Memory B cell (primary cell): ENCODE measurements around the gene DNAJA4.

Source experiments
- ATAC-seq: fragments of 150-1000 bp; cut with Tn5 transposase; 2 replicates; pipeline ENCODE4 v1.10.0; 2021; ENCODE audit warnings: low read depth, mild to moderate bottlenecking, moderate library complexity
- DNase-seq, 2 donors: peaks; one replicate each; pipeline ENCODE4 v3.0.0; 2022; ENCODE audit warnings: low spot score in 2 of 2
- H3K27ac Mint-ChIP-seq: one replicate; pipeline ENCODE4 v1.8.0; 2022; ENCODE audit warnings: mild to moderate bottlenecking, moderate library complexity, mixed read lengths
- H3K27me3 Mint-ChIP-seq: one replicate; pipeline ENCODE4 v1.8.0; 2022; ENCODE audit warnings: mixed read lengths
- H3K36me3 Mint-ChIP-seq: one replicate; pipeline ENCODE4 v1.8.0; 2022; ENCODE audit warnings: mild to moderate bottlenecking, mixed read lengths
- H3K4me1 Mint-ChIP-seq: one replicate; pipeline ENCODE4 v1.8.0; 2022; ENCODE audit warnings: mixed read lengths
- H3K4me3 Mint-ChIP-seq: one replicate; pipeline ENCODE4 v1.8.0; 2022; ENCODE audit warnings: mild to moderate bottlenecking, moderate library complexity, mixed read lengths
- H3K9me3 Mint-ChIP-seq: one replicate; pipeline ENCODE4 v1.8.0; 2022; ENCODE audit warnings: mixed read lengths

The DNAJA4 gene

GRCh38 chr15:78256044-78256437 lies 8.3 kb upstream of the DNAJA4 start:
- H3K27me3 Mint-ChIP-seq, result peaks cover 4% of the 10 kb centered on the region
- H3K36me3 Mint-ChIP-seq, result no peaks in the 10 kb centered on the region
- DNase-seq (no peak), ATAC-seq (no peak)
- H3K27ac Mint-ChIP-seq, result no peak overlapping the region
- H3K4me3 Mint-ChIP-seq, result no peak overlapping the region
- H3K9me3 Mint-ChIP-seq, result no peaks in the 10 kb centered on the region
- no peaks in the 10 kb centered on the region for H3K4me1 Mint-ChIP-seq

- no peaks in the 10 kb centered on the region for H3K36me3 Mint-ChIP-seq
- DNase-seq (no peak), ATAC-seq (no peak)
- H3K9me3 Mint-ChIP-seq, result no peaks in the 10 kb centered on the region
- H3K4me1 Mint-ChIP-seq, result no peaks in the 10 kb centered on the region
- peaks cover 2% of the 10 kb centered on the region for H3K27me3 Mint-ChIP-seq
- no peak overlapping the region for H3K27ac Mint-ChIP-seq
- H3K4me3 Mint-ChIP-seq, result no peak overlapping the region
Observed at GRCh38 chr15:78257681-78258080, 6.7 kb upstream of the DNAJA4 start.

GRCh38 chr15:78259232-78259631 lies 5.1 kb upstream of the DNAJA4 start:
- peaks cover 2% of the 10 kb centered on the region for H3K27me3 Mint-ChIP-seq

GRCh38 chr15:78260489-78260888 lies 3.9 kb upstream of the DNAJA4 start:
- no peaks in the 10 kb centered on the region for H3K9me3 Mint-ChIP-seq
- H3K27me3 Mint-ChIP-seq, result peaks cover 1% of the 10 kb centered on the region
- H3K4me1 Mint-ChIP-seq, result peaks cover under 1% of the 10 kb centered on the region
- H3K4me3 Mint-ChIP-seq, result no peak overlapping the region
- no peak for ATAC-seq
- H3K27ac Mint-ChIP-seq, result no peak overlapping the region
- DNase-seq, result no peak
- no peaks in the 10 kb centered on the region for H3K36me3 Mint-ChIP-seq

More at GRCh38 chr15:78259232-78259631, 5.1 kb upstream of the DNAJA4 start:
- no peak overlapping the region for H3K27ac Mint-ChIP-seq
- ATAC-seq (no peak), DNase-seq (no peak)
- no peak overlapping the region for H3K4me3 Mint-ChIP-seq
- H3K4me1 Mint-ChIP-seq, result no peaks in the 10 kb centered on the region
- H3K9me3 Mint-ChIP-seq, result no peaks in the 10 kb centered on the region
- H3K36me3 Mint-ChIP-seq, result no peaks in the 10 kb centered on the region

- H3K36me3 Mint-ChIP-seq, result no peaks in the 10 kb centered on the region
- no peaks in the 10 kb centered on the region for H3K27me3 Mint-ChIP-seq
- H3K4me3 Mint-ChIP-seq, result no peak overlapping the region
- DNase-seq (no peak), ATAC-seq (no peak)
- peaks cover 5% of the 10 kb centered on the region for H3K4me1 Mint-ChIP-seq
- H3K9me3 Mint-ChIP-seq, result no peaks in the 10 kb centered on the region
- H3K27ac Mint-ChIP-seq, result no peak overlapping the region
Observed at GRCh38 chr15:78261062-78261461, 3.3 kb upstream of the DNAJA4 start.

DNA sequence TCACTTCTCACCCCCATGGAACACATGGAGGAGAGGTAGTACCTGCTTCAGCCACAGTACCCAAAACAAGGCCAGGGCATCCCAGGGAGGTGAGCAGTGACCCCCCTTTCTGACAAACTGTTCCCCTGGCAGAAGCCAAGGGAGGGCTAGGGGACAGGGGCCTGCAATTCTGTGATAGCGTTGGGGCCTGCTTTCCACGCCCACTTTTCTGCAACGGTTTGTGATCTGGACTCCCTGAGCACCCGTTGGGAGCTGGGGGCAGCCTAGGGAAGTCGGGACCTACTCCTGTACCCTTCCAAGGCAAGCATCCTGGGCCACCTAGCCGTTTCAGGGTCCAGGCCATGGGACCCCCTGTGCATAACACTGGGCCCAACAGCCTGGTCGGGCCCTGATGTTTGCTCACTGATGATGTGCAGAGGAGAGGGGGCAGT lies 996 bp upstream of the DNAJA4 start:
- Mint-ChIP-seq H3K36me3 (no peaks in the 10 kb centered on the region), H3K27ac (no peak overlapping the region), H3K4me3 (peak overlapping the region; percentile 49), H3K9me3 (no peaks in the 10 kb centered on the region), H3K4me1 (peaks cover 10% of the 10 kb centered on the region), H3K27me3 (no peaks in the 10 kb centered on the region)
- ATAC-seq, result no peak
- peak in 1 of 2 donors; percentile 15 for DNase-seq

GRCh38 chr15:78263907-78264303 lies 457 bp upstream of the DNAJA4 start:
- Mint-ChIP-seq H3K36me3 (no peaks in the 10 kb centered on the region), H3K27ac (no peak overlapping the region), H3K27me3 (no peaks in the 10 kb centered on the region), H3K4me1 (peaks cover 12% of the 10 kb centered on the region), H3K4me3 (peak overlapping the region; percentile 49), H3K9me3 (no peaks in the 10 kb centered on the region)
- ATAC-seq (no peak), DNase-seq (no peak)

GRCh38 chr15:78265137-78265460 lies 737 bp downstream of the DNAJA4 start:
- Mint-ChIP-seq H3K4me3 (peak overlapping the region; percentile 88), H3K4me1 (peaks cover 13% of the 10 kb centered on the region), H3K36me3 (no peaks in the 10 kb centered on the region), H3K9me3 (no peaks in the 10 kb centered on the region), H3K27ac (peak overlapping the region; percentile 83), H3K27me3 (no peaks in the 10 kb centered on the region)
- DNase-seq (no peak), ATAC-seq (no peak)

DNA sequence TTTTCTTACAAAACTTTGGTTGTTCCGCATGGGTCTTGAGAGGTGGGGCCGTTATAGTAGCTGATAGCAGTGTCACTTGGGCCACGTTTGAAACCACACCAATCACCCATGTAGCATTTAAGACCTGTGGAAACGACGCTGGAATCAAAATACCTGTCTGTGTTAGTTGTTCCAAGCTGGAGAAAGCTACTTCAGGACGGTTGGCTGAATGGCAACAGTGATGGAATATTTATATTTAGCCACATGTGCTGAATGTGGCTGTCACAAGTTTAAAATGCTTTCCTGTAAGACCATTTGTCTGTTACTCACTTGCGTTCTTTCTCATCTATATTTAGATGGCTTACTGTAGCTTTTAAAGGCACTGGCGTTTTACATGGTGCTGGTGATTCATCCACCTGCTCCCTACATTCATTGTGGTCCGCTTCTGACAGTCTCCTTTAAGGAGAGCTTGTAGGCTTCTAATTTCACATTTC lies 1.4 kb downstream of the DNAJA4 start:
- H3K27me3 Mint-ChIP-seq, result no peaks in the 10 kb centered on the region
- peak overlapping the region; percentile 88 for H3K4me3 Mint-ChIP-seq
- H3K27ac Mint-ChIP-seq, result peak overlapping the region; percentile 83
- peaks cover 3% of the 10 kb centered on the region for H3K36me3 Mint-ChIP-seq
- DNase-seq (no peak), ATAC-seq (no peak)
- peaks cover 14% of the 10 kb centered on the region for H3K4me1 Mint-ChIP-seq
- H3K9me3 Mint-ChIP-seq, result no peaks in the 10 kb centered on the region

- DNase-seq (no peak), ATAC-seq (no peak)
- no peak overlapping the region for H3K27ac Mint-ChIP-seq
- H3K9me3 Mint-ChIP-seq, result no peaks in the 10 kb centered on the region
- H3K27me3 Mint-ChIP-seq, result no peaks in the 10 kb centered on the region
- H3K36me3 Mint-ChIP-seq, result peaks cover 3% of the 10 kb centered on the region
- no peak overlapping the region for H3K4me3 Mint-ChIP-seq
- peaks cover 14% of the 10 kb centered on the region for H3K4me1 Mint-ChIP-seq
Observed at GRCh38 chr15:78266229-78266628, 1.9 kb downstream of the DNAJA4 start.

DNA sequence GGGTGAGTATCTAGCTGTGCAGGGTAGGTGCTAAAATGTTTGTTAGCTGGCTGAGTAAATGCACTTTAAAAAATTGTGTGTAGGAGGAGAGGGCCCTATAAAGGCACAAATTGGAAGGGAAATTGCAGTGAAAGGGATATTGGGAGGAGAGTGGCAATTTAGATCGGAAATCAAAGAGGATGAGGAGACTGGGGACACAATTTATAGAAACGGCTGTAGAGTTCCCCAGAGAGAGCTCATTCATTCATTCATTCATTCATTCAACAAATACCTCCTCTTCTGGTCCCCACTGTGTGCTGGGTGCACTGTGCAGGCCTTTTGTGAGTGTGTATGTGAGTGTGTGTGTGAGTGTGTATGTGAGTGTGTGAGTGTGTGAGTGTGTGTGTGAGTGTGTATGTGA lies 2.4 kb downstream of the DNAJA4 start:
- ATAC-seq, result no peak
- no peak for DNase-seq
- no peaks in the 10 kb centered on the region for H3K27me3 Mint-ChIP-seq
- peaks cover 3% of the 10 kb centered on the region for H3K36me3 Mint-ChIP-seq
- no peaks in the 10 kb centered on the region for H3K9me3 Mint-ChIP-seq
- no peak overlapping the region for H3K4me3 Mint-ChIP-seq
- no peak overlapping the region for H3K27ac Mint-ChIP-seq
- peaks cover 14% of the 10 kb centered on the region for H3K4me1 Mint-ChIP-seq

DNA sequence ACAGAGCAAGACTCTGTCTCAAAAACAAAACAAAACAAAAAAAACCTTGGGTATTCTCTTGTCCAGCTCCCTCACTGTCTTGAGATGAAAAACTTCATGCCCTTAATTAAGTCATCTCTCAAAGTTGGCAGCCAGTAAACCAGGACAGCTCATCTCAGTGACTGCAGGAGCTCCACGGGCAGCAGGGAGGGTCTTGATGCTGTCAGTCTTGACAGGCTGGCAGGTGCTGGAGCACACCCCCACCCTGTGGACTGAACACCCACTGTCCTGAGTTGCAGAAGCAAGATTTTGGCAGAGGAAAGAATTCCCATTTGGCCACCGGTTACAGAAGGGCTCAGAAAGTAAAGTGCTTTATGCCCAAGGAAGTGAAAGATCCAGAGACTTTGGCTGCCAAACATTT lies 8.0 kb downstream of the DNAJA4 start:
- peaks cover 4% of the 10 kb centered on the region for H3K4me1 Mint-ChIP-seq
- DNase-seq, result no peak
- H3K27me3 Mint-ChIP-seq, result no peaks in the 10 kb centered on the region
- no peaks in the 10 kb centered on the region for H3K9me3 Mint-ChIP-seq
- no peak overlapping the region for H3K4me3 Mint-ChIP-seq
- no peak overlapping the region for H3K27ac Mint-ChIP-seq
- H3K36me3 Mint-ChIP-seq, result peaks cover 7% of the 10 kb centered on the region
- no peak for ATAC-seq

GRCh38 chr15:78272776-78273175 lies 8.4 kb downstream of the DNAJA4 start:
- peaks cover 7% of the 10 kb centered on the region for H3K36me3 Mint-ChIP-seq
- peaks cover 4% of the 10 kb centered on the region for H3K4me1 Mint-ChIP-seq
- no peaks in the 10 kb centered on the region for H3K27me3 Mint-ChIP-seq
- H3K27ac Mint-ChIP-seq, result no peak overlapping the region
- no peak overlapping the region for H3K4me3 Mint-ChIP-seq
- ATAC-seq, result no peak
- no peak for DNase-seq
- H3K9me3 Mint-ChIP-seq, result no peaks in the 10 kb centered on the region

DNA sequence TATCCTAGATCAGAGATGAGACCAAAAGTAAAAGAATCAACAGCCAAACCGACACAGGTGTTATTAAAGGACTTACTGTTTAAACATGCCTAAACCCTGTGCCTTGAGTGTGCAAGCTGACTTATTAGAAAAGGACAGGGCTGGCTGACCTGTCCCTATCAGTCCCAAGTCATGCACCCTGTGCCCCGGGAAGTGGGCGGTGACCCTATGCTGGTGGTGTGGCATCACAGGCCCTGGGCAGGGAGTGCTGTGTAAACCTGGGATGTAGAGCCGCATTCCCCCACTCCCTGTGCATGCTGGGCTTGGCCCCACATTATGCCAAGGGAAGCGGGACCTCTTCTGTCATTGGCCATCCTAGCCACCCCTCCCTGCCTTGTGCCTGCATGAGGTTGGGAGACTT lies 10.6 kb downstream of the DNAJA4 start:
- Mint-ChIP-seq H3K4me1 (peaks cover 2% of the 10 kb centered on the region), H3K36me3 (peaks cover 12% of the 10 kb centered on the region), H3K27me3 (no peaks in the 10 kb centered on the region), H3K9me3 (no peaks in the 10 kb centered on the region), H3K27ac (no peak overlapping the region), H3K4me3 (no peak overlapping the region)
- DNase-seq (no peak), ATAC-seq (no peak)

DNA sequence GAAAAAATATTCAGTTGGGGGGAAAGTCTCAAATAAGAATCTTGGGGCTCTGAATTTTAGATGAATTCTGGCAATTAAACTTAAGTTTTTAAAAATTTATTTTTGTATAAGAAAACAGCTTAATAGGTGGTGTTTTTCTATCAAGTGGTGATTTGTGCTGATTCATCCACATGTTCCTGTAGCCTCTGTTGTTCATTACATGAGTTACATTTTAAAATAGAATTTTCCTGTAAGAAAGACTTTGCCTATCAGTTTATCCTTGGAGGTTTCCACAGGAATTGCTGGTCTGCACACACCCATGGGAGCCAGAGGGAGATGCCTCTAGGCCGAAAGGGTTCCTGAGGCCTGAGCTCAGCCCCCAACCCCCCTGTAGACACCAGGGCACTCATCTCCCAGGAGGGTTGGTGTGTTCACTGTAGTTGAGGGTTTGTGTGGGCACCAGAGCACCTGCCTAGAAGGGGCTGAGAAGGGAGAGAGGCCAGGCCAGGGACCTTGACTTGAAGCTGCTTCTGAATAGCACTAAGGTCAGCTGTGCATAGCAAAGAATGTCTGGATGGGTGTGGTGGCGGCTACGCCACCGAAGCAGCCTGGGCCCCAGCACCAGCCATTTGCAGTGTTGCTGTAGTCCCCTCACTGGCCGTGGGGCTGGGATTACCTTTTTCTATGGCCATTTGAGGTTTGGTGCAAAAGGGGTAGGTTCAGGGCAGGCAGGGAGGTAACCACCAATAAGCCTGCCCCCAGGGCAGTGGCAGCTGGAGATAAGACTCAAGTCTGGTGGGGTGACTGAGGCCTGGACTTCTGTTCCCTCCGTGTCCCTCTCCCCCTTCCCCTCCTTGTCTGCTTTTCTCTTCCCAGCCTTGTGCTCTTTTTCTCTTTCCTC lies 11.9 kb downstream of the DNAJA4 start:
- Mint-ChIP-seq H3K36me3 (peaks cover 13% of the 10 kb centered on the region), H3K4me3 (no peak overlapping the region), H3K27me3 (no peaks in the 10 kb centered on the region), H3K9me3 (no peaks in the 10 kb centered on the region), H3K4me1 (no peaks in the 10 kb centered on the region), H3K27ac (no peak overlapping the region)
- no peak for ATAC-seq
- no peak for DNase-seq
